ENCODE data around the gene LILRB4. TPM values are rescaled to one million over a fixed set of nuclear protein-coding genes. Genes with fewer than 3 reads are reported as not detected.
A peak's percentile ranks its signal among the peaks of the same experiment; 100 is the strongest.

Gene LILRB4
- total RNA-seq, 1 experiment from 2014 or later, result not detected

DNA sequence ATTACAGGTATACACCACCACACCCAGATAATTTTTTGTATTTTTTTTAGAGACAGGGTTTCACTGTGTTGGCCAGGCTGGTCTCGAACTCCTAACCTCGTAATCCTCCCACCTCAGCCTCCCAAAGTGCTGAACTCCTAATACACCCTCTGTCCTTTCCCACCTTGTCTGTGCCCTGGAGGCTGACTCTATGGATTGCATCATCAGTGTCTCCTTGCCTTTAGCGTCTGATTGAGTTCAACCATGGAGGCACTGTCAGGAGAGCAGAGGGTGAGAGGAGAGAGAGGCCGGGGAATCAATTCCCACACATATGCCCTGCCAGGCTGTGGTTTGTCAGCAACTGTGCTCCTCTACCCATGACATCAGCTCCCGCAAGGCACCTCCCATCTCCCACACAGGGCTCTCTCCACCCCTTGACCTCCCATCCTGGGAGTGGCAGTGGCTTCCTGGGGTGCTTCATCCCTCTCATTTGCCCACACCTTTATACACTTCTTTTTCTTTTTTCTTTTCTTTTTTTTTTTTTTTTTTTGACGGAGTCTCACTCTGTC is 12.6 kb upstream of the LILRB4 start:
- no TSS peak for BruUV-seq (replicated peaks)
- H3K9me3 ChIP-seq (ENCODE audit: low read depth, low read length, poor library complexity, severe bottlenecking), result no peaks in the 10 kb centered on the region
- H3K4me3 ChIP-seq (ENCODE audit: low read depth, low read length, poor library complexity, severe bottlenecking), result no peak overlapping the region
- H3K27me3 ChIP-seq (replicated peaks; ENCODE audit: insufficient read depth, low read depth, low read length, poor library complexity), result no peaks in the 10 kb centered on the region
- DNase-seq (ENCODE audit: low spot score), result no peak
- ChIA-PET POLR2A (ENCODE audit: low non-redundant PET) (no interaction called here), CTCF (no interaction called here)
- H3K36me3 ChIP-seq (ENCODE audit: insufficient read depth, low read length, poor library complexity, severe bottlenecking), result no peaks in the 10 kb centered on the region
- intact Hi-C loops (cut with micrococcal nuclease; ENCODE audit: unreplicated experiment), result loop anchor here (5.0 kb wide), 1 partner anchor 267 kb away; no protein-coding TSS in a partner anchor
- TF ChIP-seq EZH2 (IDR thresholded peaks at IDR 0.05; ENCODE audit: borderline replicate concordance, low read depth, low read length, poor library complexity, severe bottlenecking), result no peak
- TF ChIP-seq, protein P1, sequence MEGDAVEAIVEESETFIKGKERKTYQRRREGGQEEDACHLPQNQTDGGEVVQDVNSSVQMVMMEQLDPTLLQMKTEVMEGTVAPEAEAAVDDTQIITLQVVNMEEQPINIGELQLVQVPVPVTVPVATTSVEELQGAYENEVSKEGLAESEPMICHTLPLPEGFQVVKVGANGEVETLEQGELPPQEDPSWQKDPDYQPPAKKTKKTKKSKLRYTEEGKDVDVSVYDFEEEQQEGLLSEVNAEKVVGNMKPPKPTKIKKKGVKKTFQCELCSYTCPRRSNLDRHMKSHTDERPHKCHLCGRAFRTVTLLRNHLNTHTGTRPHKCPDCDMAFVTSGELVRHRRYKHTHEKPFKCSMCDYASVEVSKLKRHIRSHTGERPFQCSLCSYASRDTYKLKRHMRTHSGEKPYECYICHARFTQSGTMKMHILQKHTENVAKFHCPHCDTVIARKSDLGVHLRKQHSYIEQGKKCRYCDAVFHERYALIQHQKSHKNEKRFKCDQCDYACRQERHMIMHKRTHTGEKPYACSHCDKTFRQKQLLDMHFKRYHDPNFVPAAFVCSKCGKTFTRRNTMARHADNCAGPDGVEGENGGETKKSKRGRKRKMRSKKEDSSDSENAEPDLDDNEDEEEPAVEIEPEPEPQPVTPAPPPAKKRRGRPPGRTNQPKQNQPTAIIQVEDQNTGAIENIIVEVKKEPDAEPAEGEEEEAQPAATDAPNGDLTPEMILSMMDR (conservative IDR thresholded peaks at IDR 0.05; ENCODE audit: low read depth, low read length), result no peak
- peaks cover 5% of the 10 kb centered on the region for H3K4me1 ChIP-seq (ENCODE audit: insufficient read depth, low read length, poor library complexity, severe bottlenecking)
- H3K27ac ChIP-seq (ENCODE audit: low read depth, low read length, poor library complexity, severe bottlenecking), result no peak overlapping the region

GRCh38 chr19:54653181-54653809 is 9.5 kb upstream of the LILRB4 start:
- Histone ChIP-seq H3K27ac (ENCODE audit: low read depth, low read length, poor library complexity, severe bottlenecking) (no peak overlapping the region), H3K36me3 (ENCODE audit: insufficient read depth, low read length, poor library complexity, severe bottlenecking) (no peaks in the 10 kb centered on the region), H3K9me3 (ENCODE audit: low read depth, low read length, poor library complexity, severe bottlenecking) (no peaks in the 10 kb centered on the region), H3K4me1 (ENCODE audit: insufficient read depth, low read length, poor library complexity, severe bottlenecking) (peaks cover 7% of the 10 kb centered on the region), H3K4me3 (ENCODE audit: low read depth, low read length, poor library complexity, severe bottlenecking) (no peak overlapping the region), H3K27me3 (replicated peaks; ENCODE audit: insufficient read depth, low read depth, low read length, poor library complexity) (no peaks in the 10 kb centered on the region)
- DNase-seq (ENCODE audit: low spot score), result peak; percentile 52
- POLR2A ChIA-PET (ENCODE audit: low non-redundant PET), result no interaction called here
- no peak for TF ChIP-seq EZH2 (IDR thresholded peaks at IDR 0.05; ENCODE audit: borderline replicate concordance, low read depth, low read length, poor library complexity, severe bottlenecking)
- TF ChIP-seq, protein P1 (conservative IDR thresholded peaks at IDR 0.05; ENCODE audit: low read depth, low read length), result peak; percentile 78
- CTCF ChIA-PET, result no interaction called here
- no TSS peak for BruUV-seq (replicated peaks)
- intact Hi-C loops (cut with micrococcal nuclease; ENCODE audit: unreplicated experiment), result loop anchor here (5.0 kb wide), 1 partner anchor 264 kb away; no protein-coding TSS in a partner anchor

DNA sequence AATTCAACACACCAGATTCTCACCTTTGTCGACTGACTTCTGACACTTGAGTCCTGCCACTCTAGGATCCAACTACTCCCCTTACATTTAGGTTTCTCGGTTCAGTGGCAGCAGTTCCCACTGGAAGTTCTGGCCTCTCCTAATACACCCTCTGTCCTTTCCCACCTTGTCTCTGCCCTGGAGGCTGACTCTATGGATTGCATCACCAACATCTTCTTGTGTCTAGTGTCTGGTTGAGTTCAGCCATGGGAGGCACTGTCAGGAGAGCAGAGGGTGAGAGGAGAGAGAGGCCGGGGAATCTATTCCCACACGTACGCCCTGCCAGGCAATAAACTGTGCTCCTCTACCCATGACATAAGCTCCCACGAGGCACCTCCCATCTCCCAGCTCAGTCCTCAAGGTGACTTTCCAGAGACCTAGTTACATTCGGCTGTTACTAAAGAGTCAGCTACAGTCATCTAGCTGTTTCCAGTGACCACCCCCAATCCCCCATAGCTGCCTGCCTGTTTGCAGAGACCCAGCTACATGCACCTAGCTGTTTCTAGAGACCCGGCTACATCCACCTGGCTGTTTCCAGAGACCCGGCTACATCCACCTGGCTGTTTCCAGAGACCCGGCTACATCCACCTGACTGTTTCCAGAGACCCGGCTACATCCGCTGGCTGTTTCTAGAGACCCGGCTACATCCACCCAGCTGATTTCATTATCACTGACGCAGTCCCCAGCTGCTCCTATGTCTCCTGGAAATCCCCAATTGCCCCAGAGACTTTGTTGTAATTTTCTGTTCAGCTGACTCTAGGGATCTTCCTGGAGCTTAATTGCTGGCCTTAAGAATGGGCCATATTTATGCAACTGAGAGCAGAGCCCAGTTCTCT is 8.1 kb upstream of the LILRB4 start:
- DNase-seq (ENCODE audit: low spot score), result peak; percentile 36
- Histone ChIP-seq H3K36me3 (ENCODE audit: insufficient read depth, low read length, poor library complexity, severe bottlenecking) (no peaks in the 10 kb centered on the region), H3K4me3 (ENCODE audit: low read depth, low read length, poor library complexity, severe bottlenecking) (no peak overlapping the region), H3K27me3 (replicated peaks; ENCODE audit: insufficient read depth, low read depth, low read length, poor library complexity) (no peaks in the 10 kb centered on the region), H3K27ac (ENCODE audit: low read depth, low read length, poor library complexity, severe bottlenecking) (no peak overlapping the region), H3K9me3 (ENCODE audit: low read depth, low read length, poor library complexity, severe bottlenecking) (no peaks in the 10 kb centered on the region), H3K4me1 (ENCODE audit: insufficient read depth, low read length, poor library complexity, severe bottlenecking) (peaks cover 7% of the 10 kb centered on the region)
- CTCF ChIA-PET, result no interaction called here
- no TSS peak for BruUV-seq (replicated peaks)
- POLR2A ChIA-PET (ENCODE audit: low non-redundant PET), result no interaction called here
- TF ChIP-seq EZH2 (IDR thresholded peaks at IDR 0.05; ENCODE audit: borderline replicate concordance, low read depth, low read length, poor library complexity, severe bottlenecking), result no peak
- TF ChIP-seq, protein P1 (conservative IDR thresholded peaks at IDR 0.05; ENCODE audit: low read depth, low read length), result no peak
- intact Hi-C loops (cut with micrococcal nuclease; ENCODE audit: unreplicated experiment), result loop anchor here (5.0 kb wide), 1 partner anchor 263 kb away; no protein-coding TSS in a partner anchor

Measured in A673 (cell line).